H1 (cell line): ENCODE data around the gene TGM3. TPM values are rescaled to one million over a fixed set of nuclear protein-coding genes. Genes with fewer than 3 reads are reported as not detected.

Source experiments
- ASH2L ChIP-seq: fragments of 200-600, 300-600 bp; sonication (generic); IDR thresholded peaks from one replicate; pipeline ENCODE4 v1.7.1; 2017; ENCODE audit warnings: low read length
- BACH1 ChIP-seq: IDR thresholded peaks from 2 replicates; pipeline ENCODE4 v1.6.1; 2012; ENCODE audit warnings: low read length, improper control_type of control experiment
- EP300 ChIP-seq, 2 experiments: IDR thresholded peaks; 1 replicate in 1 of 2; 2 replicates in 1 of 2; pipeline ENCODE4 v1.6.1; 2011 to 2012; ENCODE audit warnings: low read depth in 2 of 2, low read length in 2 of 2, mild to moderate bottlenecking in 2 of 2, borderline replicate concordance in 1 of 2, inconsistent platforms in 1 of 2, moderate library complexity in 1 of 2
- HDAC2 ChIP-seq, 2 experiments: fragments of 300-600 bp in 1 of 2; sonication (generic) in 1 of 2; IDR thresholded peaks; 2 replicates each; pipeline ENCODE4 v1.6.1; 2011 to 2012; ENCODE audit warnings: low read depth in 2 of 2, low read length in 2 of 2, mild to moderate bottlenecking in 2 of 2, moderate library complexity in 2 of 2, borderline replicate concordance in 1 of 2, inconsistent platforms in 1 of 2
- JUND ChIP-seq: IDR thresholded peaks from 2 replicates; pipeline ENCODE4 v1.6.1; 2011; ENCODE audit warnings: mild to moderate bottlenecking, improper control_type of control experiment, low read length
- KDM1A ChIP-seq: fragments of 200-600, 300-600 bp; sonication (generic); IDR thresholded peaks from 2 replicates; pipeline ENCODE4 v1.7.1; 2016; ENCODE audit warnings: mild to moderate bottlenecking, low read length, borderline replicate concordance
- POLR2A ChIP-seq, 2 experiments: IDR thresholded peaks; 1 replicate in 1 of 2; 2 replicates in 1 of 2; pipeline ENCODE4 v1.6.1; 2011; ENCODE audit warnings: low read depth in 2 of 2, low read length in 2 of 2, mild to moderate bottlenecking in 2 of 2; ENCODE audit errors: control extremely low read depth in 1 of 2
- SIX5 ChIP-seq: IDR thresholded peaks from 2 replicates; pipeline ENCODE4 v1.6.1; 2011; ENCODE audit warnings: mild to moderate bottlenecking, low read depth, low read length
- polyA plus RNA-seq, 7 experiments: library from polyadenylated mRNA; depleted of rRNA in 3 of 7; stranded (reverse) in 5 of 7; unstranded in 2 of 7; fragments of >200 nt in 5 of 7; fragments of 200-250 nt in 2 of 7; gene quantifications; 1 replicate in 5 of 7; 2 replicates in 1 of 7; 4 replicates in 1 of 7; pipeline versions ENCODE4 v1.2.1 to v1.2.3, GENCODE V29; 2011 to 2013; ENCODE audit warnings: missing spikeins in 2 of 7, mixed read lengths in 2 of 7
- total RNA-seq: library from RNA; stranded (reverse); fragmentation: NEBNext Ultra II Directional; extraction: Animal tissue kit (Norgen Biotek cat#: 25700); gene quantifications from 2 replicates; pipeline ENCODE4 v1.2.1, GENCODE V29; 2021

The TGM3 gene
- total and polyA plus RNA-seq, 2 of the 8 experiments (the other 6 are each of a cell fraction or from before 2014, with no cell fraction given) = 0.12 TPM; not detected in 1

- no peak for TF ChIP-seq ASH2L
- no peak for TF ChIP-seq POLR2A (IDR thresholded peaks at IDR 0.05; ENCODE audit: control extremely low read depth in 1 of 2, low read depth in 2 of 2, low read length in 2 of 2)
- TF ChIP-seq JUND = no peak
- TF ChIP-seq EP300 (IDR thresholded peaks at IDR 0.05; ENCODE audit: borderline replicate concordance in 1 of 2, low read depth in 2 of 2, low read length in 2 of 2) = no peak
- TF ChIP-seq HDAC2 (IDR thresholded peaks at IDR 0.05; ENCODE audit: borderline replicate concordance in 1 of 2, low read depth in 2 of 2, low read length in 2 of 2) = no peak
- no peak for TF ChIP-seq SIX5
- no peak for TF ChIP-seq BACH1
- TF ChIP-seq KDM1A = no peak
Measured at GRCh38 chr20:2338411-2339066, 42.7 kb downstream of the TGM3 start (continued).
